GM18505 (cell line): ENCODE data around the gene CST9.

Source experiments
- ATAC-seq: cut with Tn5 transposase; IDR thresholded peaks from one replicate; pipeline ENCODE4 v1.9.1; 2021; ENCODE audit not compliant: unreplicated experiment
- POLR2A ChIP-seq: IDR thresholded peaks from 4 replicates; pipeline ENCODE4 v1.6.1; 2011; ENCODE audit warnings: borderline replicate concordance; ENCODE audit not compliant: insufficient read depth, insufficient read length; ENCODE audit errors: extremely low read depth

The CST9 gene, protein sequence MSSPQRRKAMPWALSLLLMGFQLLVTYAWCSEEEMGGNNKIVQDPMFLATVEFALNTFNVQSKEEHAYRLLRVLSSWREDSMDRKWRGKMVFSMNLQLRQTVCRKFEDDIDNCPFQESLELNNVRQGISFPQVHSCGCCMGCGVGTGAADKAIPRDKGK

DNA sequence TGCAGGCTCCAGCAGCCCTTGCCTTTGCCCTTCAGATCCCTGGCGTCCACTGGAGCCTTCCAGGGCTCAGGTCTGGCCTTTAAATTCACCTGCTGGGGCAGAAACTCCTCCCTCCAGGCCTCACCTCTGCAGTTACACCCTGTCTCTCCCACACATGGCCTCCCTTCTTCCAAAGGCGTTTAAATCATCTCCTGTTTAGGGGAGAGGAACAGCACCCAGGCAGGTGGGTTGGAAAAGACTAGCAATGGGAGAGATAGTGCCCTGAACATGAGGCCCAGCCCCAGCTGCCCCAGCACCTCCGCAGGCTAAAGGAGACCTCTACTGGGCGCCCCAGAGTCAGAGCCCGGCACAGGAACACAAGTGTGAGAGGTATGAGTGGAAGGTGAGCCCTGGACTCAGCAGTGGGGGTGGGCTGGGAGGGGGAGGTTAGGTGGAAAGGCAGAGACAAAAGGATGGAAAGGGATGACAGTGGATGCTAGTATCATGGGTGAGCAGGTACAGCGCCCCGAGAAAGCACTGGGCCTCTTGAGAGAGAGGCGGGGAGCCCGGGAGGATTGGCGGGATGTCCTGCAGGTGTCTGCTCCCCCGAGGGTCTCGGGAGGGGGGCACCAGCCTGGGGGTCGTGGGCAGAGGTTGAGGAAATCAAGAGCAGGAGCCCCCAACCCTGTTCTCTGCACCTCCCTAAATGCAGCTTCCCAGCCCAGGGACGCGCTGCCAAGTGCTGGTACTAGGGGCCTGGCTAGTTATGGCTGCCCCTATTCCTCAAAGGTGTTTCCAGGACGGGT, at the start of gene CST9:
Gene CST9, minus strand, starts transcription at position 51 of the 785 bp plus-strand sequence. CDS start 53 bp downstream, outside the sequence.
- ATAC-seq: no peak
- no peak for TF ChIP-seq POLR2A

DNA sequence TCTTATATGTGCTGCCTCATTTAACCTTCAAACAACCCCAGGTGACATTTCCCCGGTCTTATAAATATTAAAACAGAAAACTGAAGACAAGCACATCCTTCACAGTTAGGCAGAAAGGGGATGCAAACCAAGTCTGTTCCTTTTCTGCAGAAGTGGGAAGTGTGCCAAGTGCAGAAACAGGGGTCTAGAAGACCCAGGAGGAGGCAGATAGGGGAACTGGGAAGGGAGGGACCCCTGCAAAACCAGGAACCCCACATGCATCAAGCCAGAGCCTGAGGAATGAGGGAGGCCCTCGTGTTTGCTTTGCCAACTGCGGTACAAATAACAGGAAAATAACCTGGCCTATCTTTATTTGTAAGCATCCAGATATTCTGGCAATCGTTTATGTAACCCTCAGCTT, 49.0 kb upstream of the CST9 start:
- TF ChIP-seq POLR2A: no peak
- no peak for ATAC-seq

DNA sequence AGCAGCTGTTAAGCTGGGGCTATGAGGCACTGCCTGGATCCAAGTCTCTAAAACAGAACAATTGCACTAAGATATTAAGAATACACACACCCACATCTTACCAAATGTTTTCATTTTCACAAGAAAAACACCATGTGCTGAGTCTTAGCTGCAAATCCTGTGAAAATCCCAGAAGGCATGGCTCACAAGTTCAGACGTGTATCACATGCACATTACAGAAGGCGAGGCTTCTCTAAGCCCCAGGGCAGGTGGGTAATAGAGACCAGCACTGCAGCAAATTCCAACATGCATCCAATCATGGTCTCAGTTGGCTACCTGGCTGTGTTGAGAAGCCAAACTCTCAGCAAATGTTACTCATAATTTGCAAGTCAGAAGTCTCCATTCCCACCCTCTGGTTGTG, 48.3 kb upstream of the CST9 start:
- no peak for TF ChIP-seq POLR2A
- ATAC-seq: no peak

DNA sequence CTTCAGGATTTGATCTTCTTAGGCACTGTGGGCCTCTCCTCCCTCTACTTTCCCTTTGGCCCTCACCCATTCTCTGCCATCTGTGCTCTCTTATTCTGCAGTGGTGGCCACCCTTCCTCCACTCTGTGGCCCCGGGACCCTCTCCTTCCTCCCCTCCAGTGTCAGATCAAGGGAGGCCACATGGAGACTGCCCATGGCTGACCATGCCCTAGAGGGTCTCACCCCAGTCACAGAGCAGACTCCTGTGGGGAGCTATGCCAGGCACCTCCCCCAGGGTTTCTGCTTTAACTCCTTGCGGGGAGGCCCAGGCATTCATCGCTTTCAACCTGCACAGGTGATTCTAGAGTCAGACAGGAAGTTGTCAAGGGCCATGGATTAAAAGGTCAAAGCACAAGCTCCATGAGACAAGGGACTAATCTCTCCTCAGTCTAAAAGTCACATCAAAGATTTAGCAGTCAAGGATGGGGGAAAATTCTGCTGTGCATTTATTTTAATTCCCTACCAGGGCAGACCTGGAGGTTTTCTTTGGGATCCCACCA, 47.8 kb upstream of the CST9 start:
- ATAC-seq: no peak
- no peak for TF ChIP-seq POLR2A

DNA sequence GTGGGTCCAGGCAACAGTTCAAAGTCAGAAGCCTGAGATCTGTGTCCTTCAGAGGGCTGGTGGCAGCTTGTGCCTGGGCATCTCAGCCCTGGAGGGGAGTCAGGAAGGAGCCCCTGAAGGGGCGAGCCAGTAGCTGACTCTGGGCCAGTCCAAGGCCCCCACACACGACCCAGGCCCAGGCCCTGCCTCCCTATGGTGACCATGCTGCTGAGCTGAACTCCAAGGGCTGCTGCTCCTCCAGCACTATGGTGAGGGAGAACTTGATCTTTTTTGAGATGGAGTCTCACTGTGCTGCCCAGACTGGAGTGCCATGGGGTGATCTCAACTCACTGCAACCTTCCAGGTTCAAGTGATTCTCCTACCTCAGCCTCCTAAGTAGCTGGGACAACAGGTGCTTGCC, 47.2 kb upstream of the CST9 start:
- TF ChIP-seq POLR2A: no peak
- ATAC-seq: no peak

DNA sequence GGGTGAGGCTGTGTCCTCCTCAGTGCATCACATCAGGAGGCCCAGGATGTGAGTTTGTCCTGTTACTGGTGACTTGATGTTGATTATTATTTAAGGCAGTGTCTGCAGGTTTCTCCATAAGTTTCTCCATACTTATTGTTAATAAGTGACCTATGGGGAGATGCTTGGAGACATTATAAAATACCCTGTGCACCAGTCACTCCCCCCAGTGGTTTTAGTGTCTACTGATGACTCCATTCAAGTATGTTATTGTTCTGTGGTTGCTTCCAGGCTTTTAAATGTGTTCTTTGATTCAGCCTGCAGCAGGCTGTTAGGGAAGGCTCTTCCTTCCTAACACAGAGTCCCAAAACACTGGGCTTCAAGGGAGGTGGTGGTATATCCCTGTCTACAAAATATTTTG, 46.7 kb upstream of the CST9 start:
- TF ChIP-seq POLR2A: no peak
- ATAC-seq: no peak

DNA sequence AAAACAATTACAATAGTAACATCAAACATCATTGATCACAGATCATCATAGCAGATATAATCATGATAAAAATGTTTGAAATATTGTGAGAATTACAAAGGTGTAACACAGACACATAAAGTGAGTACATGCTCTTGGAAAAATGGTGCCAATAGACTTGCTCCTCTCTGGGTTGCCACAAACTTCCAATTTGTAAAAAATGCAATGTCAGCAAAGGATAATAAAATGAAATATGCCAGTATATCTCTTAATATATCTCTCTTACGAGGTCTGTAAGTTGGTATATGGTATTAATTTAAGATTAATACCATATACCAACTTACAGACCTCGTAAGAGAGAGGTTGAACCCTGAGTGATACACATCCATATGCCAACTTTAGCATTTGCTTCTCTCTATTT, 45.4 kb upstream of the CST9 start:
- no peak for ATAC-seq
- no peak for TF ChIP-seq POLR2A

DNA sequence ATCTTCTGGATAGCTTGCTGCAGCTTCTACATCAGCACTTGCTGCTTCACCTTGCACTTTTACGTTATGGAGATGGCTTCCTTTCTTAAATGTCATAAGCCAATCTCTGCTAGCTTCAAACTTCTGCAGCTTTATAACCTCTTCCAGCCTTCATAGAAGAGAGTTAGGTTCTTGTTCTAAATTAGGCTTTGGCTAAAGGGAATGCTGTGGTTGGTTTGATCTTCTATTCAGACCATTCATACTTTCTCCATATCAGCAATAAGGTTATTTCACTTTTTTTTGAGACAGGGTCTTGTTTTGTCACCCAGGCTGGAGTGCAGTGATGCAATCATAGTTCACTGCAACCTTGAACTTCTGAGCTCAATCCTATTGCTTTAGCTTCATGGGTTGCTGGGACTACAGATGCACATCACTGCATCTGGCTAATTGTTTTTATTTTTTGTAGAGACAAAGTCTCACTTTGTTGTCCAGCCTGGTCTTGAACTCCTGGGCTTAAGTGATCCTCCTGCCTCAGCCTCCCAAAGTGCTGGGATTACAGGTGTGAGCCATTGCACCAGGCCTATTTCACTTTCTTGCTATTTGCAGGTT, 44.2 kb upstream of the CST9 start:
- ATAC-seq: no peak
- no peak for TF ChIP-seq POLR2A

DNA sequence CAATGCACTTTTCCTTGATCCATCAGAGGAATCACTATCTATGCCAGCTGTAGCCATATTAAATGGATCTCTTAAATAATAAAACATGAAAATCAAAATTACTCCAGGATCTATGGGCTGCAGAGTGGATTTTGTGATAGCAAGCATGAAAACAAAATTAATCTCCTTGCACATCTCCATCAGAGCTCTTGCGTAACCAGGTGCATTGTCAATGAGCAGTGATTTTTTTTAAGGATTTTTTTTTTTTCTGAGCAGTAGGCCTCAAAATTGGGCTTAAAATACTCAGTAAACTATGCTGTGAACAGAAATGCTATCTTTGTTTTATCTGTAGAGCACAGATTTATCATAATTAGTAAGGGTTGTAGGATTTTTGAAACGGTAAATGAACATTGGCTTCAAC, 43.5 kb upstream of the CST9 start:
- ATAC-seq: no peak
- TF ChIP-seq POLR2A: no peak

DNA sequence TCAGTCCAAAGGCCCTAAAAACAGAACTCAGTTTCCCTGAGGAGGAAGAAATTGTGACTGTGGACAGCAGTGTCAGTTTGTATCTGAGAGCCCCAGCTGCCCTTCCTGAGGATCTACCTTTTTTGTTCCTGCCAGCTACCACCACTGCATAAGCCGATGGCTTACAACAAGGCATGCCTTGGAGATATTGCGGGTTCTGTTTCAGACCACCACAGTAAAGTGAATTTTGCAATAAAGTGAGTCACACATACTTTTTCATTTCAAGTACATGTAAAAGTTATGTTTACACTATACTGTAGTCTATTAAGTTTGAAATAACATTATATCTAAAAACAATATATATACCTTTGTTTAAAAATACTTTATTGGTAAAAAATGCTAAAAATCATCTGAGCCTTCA, 41.6 kb upstream of the CST9 start:
- TF ChIP-seq POLR2A: no peak
- no peak for ATAC-seq

DNA sequence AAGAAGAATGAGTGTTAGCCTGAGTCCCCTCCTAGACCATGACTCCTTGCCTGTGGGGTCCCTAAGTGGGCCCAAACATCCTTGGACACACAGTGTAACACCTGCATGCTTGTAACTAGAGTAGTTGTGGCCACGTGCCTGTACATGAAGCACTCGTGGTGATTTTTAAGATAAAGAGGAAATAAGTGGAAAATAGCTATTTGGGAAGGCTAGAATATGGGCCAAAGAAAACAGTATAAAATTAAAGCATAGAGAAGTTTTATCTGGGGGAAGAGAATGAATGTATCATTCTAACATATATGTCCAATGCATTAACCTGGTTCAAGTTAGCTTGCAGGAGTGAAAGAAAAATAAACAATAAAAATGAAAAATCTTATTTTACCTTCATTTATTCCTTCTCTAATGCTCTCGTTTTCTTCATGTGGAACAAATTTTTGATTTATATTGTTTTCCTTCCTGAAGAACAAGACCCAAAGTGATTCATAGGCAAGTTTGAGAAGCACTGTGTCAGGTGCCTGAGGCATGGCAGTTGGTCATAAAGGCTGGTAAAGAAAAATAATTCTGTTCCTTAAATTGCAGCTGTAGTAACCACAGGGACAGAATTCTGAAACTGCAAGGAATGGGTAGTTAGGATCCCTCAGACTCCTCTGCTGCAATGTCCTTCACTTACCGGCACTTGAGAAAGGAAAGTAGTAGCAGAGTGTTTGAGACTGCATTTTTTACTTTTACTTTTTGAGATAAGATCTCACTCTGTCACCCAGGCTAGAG, 40.6 kb upstream of the CST9 start:
- ATAC-seq: no peak
- TF ChIP-seq POLR2A: no peak

DNA sequence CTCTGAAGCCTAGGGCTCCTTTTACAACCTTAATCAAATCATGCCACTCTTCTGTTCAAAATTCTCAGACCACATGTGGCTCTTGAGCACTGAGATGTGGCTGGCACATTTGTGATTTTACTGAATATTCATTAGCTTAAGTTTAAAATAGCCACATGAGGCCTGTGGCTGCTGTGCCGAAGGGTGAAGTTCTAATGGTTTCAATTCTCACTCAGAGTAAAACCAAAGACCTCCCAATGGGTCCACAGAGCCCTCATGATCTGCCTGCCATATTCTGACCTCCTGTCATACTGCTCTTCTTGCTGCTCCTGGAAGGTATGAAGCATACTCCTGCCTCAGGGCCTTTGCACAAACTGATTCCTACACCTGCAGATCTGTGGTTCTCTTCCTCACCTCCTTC, 39.9 kb upstream of the CST9 start:
- no peak for TF ChIP-seq POLR2A
- no peak for ATAC-seq

DNA sequence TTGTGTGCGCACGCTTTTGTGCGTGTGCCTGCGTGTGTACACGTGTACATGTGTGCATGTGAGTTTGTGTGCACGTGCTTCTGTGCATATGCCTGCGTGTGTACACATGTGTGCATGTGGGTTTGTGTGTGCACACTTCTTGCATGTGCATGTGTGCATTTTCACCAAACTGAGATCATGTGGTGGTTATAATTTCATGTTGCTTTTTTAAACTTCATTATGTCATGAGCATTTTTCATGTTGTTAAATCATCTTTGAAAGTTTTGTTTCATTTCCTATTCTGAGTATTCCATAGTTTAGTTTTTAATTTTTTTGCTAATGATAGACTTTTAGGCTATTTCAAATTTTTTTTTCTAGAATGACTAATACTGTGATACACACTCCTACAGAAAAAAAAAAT, 38.4 kb upstream of the CST9 start:
- TF ChIP-seq POLR2A: no peak
- no peak for ATAC-seq
